GM03348 (cell line): ENCODE results near the gene SH3BP2.

Source experiments
- DNase-seq: peaks from one replicate; pipeline ENCODE4 v3.0.0; 2012; ENCODE audit warnings: low spot score

SH3BP2 gene

GRCh38 chr4:2856266-2856665, 63.4 kb downstream of the SH3BP2 start:
- no peak for DNase-seq

- DNase-seq, result no peak
Measured at GRCh38 chr4:2857349-2857927, 64.6 kb downstream of the SH3BP2 start.

- peak; percentile 50 for DNase-seq
Measured at GRCh38 chr4:2858451-2859217, 65.7 kb downstream of the SH3BP2 start.

- no peak for DNase-seq
Measured at GRCh38 chr4:2859514-2859913, 66.6 kb downstream of the SH3BP2 start.

GRCh38 chr4:2860391-2861348, 67.8 kb downstream of the SH3BP2 start:
- no peak for DNase-seq

- DNase-seq, result no peak
Measured at GRCh38 chr4:2861631-2862436, 68.9 kb downstream of the SH3BP2 start.

GRCh38 chr4:2862528-2862927, 69.6 kb downstream of the SH3BP2 start:
- DNase-seq, result peak; percentile 59

GRCh38 chr4:2863649-2864048, 70.8 kb downstream of the SH3BP2 start:
- no peak for DNase-seq

- no peak for DNase-seq
Measured at GRCh38 chr4:2865196-2865780, 72.4 kb downstream of the SH3BP2 start.

GRCh38 chr4:2866160-2866861, 73.4 kb downstream of the SH3BP2 start:
- no peak for DNase-seq

- DNase-seq, result no peak
Measured at GRCh38 chr4:2866891-2867290, 74.0 kb downstream of the SH3BP2 start.

GRCh38 chr4:2867758-2868491, 75.0 kb downstream of the SH3BP2 start:
- DNase-seq, result peak; percentile 58

GRCh38 chr4:2868877-2869487, 76.1 kb downstream of the SH3BP2 start:
- no peak for DNase-seq

- no peak for DNase-seq
Measured at GRCh38 chr4:2869659-2870058, 76.8 kb downstream of the SH3BP2 start.

GRCh38 chr4:2870082-2870481, 77.2 kb downstream of the SH3BP2 start:
- no peak for DNase-seq

- DNase-seq, result no peak
Measured at GRCh38 chr4:2871466-2871865, 78.6 kb downstream of the SH3BP2 start.

GRCh38 chr4:2871911-2872310, 79.0 kb downstream of the SH3BP2 start:
- DNase-seq, result no peak

- DNase-seq, result no peak
Measured at GRCh38 chr4:2873329-2873728, 80.4 kb downstream of the SH3BP2 start.

- DNase-seq, result no peak
Measured at GRCh38 chr4:2874861-2875260, 82.0 kb downstream of the SH3BP2 start.

- no peak for DNase-seq
Measured at GRCh38 chr4:2875556-2875955, 82.7 kb downstream of the SH3BP2 start.
